Subcutaneous abdominal adipose tissue (tissue), 5 donors: ENCODE results near the gene SVOPL.

Experiments used
- H3K27ac ChIP-seq: one replicate; pipeline ENCODE4 v1.7.0; 2013; ENCODE audit warnings: low read depth, mild to moderate bottlenecking, inconsistent platforms, low read length, moderate library complexity
- H3K27me3 ChIP-seq, 5 donors: one replicate each; pipeline ENCODE4 v1.7.0; 2013; ENCODE audit warnings: low read length in 5 of 5, inconsistent platforms in 1 of 5; ENCODE audit not compliant: control insufficient read depth in 5 of 5, insufficient read depth in 4 of 5
- H3K36me3 ChIP-seq, 5 donors: one replicate each; pipeline ENCODE4 v1.7.0; 2013; ENCODE audit warnings: low read length in 5 of 5; ENCODE audit not compliant: control insufficient read depth in 5 of 5, insufficient read depth in 5 of 5
- H3K4me1 ChIP-seq, 5 donors: one replicate each; pipeline ENCODE4 v1.7.0; 2013; ENCODE audit warnings: low read length in 5 of 5, mild to moderate bottlenecking in 3 of 5, moderate library complexity in 1 of 5; ENCODE audit not compliant: control insufficient read depth in 5 of 5, insufficient read depth in 5 of 5
- H3K4me3 ChIP-seq, 5 donors: one replicate each; pipeline ENCODE4 v1.7.0; 2013; ENCODE audit warnings: low read length in 5 of 5, low read depth in 1 of 5
- H3K9ac ChIP-seq, 5 donors: one replicate each; pipeline ENCODE4 v1.7.0; 2013; ENCODE audit warnings: low read length in 5 of 5, mild to moderate bottlenecking in 4 of 5, moderate library complexity in 3 of 5
- H3K9me3 ChIP-seq, 5 donors: one replicate each; pipeline ENCODE4 v1.7.0; 2013; ENCODE audit warnings: low read length in 5 of 5; ENCODE audit not compliant: control insufficient read depth in 5 of 5
- donor health status: healthy.
- donor health status: healthy.
- donor health status: healthy.
- donor health status: healthy.
- donor health status: healthy.

The SVOPL gene

GRCh38 chr7:138663725-138664710 lies 37.1 kb downstream of the SVOPL start:
- H3K27ac ChIP-seq, result no peak overlapping the region
- no peaks in the 10 kb centered on the region for H3K36me3 ChIP-seq
- peaks cover 0 to 11% (median 6%) of the 10 kb centered on the region in 5 donors for H3K4me1 ChIP-seq
- H3K9ac ChIP-seq, result no peak overlapping the region
- peak overlapping the region; percentile 47 to 62 (median 57) for H3K4me3 ChIP-seq
- peaks cover 0 to 5% (median 0%) of the 10 kb centered on the region in 5 donors for H3K9me3 ChIP-seq
- H3K27me3 ChIP-seq, result peaks cover 5 to 19% (median 10%) of the 10 kb centered on the region in 5 donors

DNA sequence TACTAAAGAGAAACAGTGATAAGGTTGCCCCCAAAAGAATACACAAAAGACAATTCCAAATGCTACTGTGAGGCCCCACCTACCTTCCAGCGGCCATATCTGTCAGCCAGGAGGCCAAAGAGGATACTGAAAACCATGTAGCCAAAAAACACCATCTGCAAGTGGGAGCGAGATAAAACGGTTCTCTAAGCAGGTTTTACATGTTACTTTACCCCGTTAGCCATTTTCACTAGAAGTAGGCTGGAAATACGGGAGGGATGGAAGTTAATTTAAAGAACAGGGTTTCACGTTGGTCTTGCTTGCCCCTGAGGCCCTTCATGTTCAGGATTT lies 38.2 kb downstream of the SVOPL start:
- H3K4me3 ChIP-seq, result no peak overlapping the region
- peaks cover 5 to 19% (median 10%) of the 10 kb centered on the region in 5 donors for H3K27me3 ChIP-seq

DNA sequence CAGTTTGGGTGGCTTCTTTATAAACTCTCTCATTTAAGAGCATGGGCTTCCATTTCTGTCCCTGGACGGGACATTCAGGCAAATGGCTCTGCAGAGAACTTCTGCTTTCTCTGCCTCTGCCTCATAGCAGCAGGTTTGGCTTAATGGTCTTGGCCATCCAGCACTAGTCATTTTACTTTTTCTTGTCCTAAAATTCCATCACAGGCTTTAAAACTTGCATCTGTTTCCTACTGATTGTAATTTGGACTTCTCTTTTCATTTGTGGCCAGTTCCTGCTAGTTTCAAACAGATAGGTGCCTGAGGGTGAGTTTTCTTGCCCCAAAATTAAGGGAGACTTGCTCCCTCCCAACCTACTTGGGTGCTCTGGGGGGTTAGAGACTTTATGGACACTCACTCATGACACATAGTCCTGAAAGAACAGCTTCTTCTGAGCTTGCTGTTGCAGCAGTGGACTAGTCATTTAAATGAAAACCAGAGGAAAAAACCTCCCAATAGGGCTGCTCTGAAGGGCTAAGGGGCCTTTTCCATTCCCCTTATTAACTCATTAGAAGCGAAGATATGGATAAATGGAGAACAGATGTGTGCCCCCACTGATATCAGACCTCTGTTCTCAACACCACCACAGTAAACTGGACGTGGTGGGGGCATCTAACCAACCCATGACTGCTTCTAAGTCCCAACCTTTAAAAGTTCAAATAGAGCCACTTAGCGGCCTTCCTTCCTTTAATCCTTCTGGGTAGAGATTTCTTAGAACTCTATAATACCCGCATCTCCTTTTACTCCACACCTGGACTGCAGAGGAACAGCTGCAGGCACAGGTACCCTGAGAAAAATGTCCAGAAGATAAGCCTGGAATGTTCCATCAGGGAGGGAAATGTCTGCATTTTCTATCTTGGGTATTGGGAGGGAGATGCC lies 38.8 kb downstream of the SVOPL start:
- Histone ChIP-seq H3K36me3 (no peaks in the 10 kb centered on the region), H3K4me1 (peaks cover 0 to 11% (median 6%) of the 10 kb centered on the region in 5 donors), H3K9me3 (peaks cover 0 to 5% (median 0%) of the 10 kb centered on the region in 5 donors), H3K4me3 (no peak overlapping the region), H3K27ac (no peak overlapping the region), H3K27me3 (peaks cover 5 to 19% (median 10%) of the 10 kb centered on the region in 5 donors), H3K9ac (no peak overlapping the region)

More for the DNA sequence above, 38.2 kb downstream of the SVOPL start:
- Histone ChIP-seq H3K9me3 (peaks cover 0 to 5% (median 0%) of the 10 kb centered on the region in 5 donors), H3K4me1 (peaks cover 0 to 11% (median 6%) of the 10 kb centered on the region in 5 donors), H3K9ac (no peak overlapping the region), H3K36me3 (no peaks in the 10 kb centered on the region), H3K27ac (no peak overlapping the region)

DNA sequence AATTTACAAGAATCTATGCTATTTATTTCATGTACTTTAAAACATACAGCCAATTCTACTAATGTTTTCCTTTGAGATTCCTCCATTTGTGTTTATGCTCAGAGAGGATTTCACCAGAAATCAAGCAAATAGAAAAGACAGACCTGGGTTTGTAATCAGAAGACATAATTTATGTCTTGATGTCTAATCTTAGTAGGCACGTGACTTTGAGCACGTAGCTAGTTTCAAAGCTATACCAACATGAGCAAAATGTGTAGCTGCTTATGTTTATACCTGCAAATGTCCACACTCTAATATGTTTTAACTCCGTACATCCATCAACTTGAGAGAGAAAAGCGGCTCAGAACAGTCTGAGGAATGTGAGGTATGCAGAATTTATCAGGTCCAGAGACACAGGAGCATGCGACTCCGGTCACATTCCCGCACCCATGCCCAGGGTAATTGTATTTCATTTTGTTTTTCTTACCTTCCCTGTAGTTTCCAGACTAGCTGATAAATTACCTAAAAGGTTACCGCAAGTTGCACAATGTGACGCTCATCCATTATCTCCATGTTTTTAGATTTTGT lies 40.0 kb downstream of the SVOPL start:
- Histone ChIP-seq H3K9ac (no peak overlapping the region), H3K36me3 (no peaks in the 10 kb centered on the region), H3K27me3 (peaks cover 5 to 19% (median 10%) of the 10 kb centered on the region in 5 donors), H3K4me3 (no peak overlapping the region), H3K27ac (no peak overlapping the region), H3K9me3 (peaks cover 0 to 5% (median 0%) of the 10 kb centered on the region in 5 donors), H3K4me1 (peaks cover 0 to 11% (median 6%) of the 10 kb centered on the region in 5 donors)

GRCh38 chr7:138658889-138659288 lies 42.3 kb downstream of the SVOPL start:
- Histone ChIP-seq H3K4me3 (no peak overlapping the region), H3K4me1 (peaks cover 0 to 4% (median 0%) of the 10 kb centered on the region in 5 donors), H3K27ac (no peak overlapping the region), H3K9ac (no peak overlapping the region), H3K9me3 (peaks cover 0 to 12% (median 3%) of the 10 kb centered on the region in 5 donors), H3K27me3 (peaks cover 0 to 12% (median 5%) of the 10 kb centered on the region in 5 donors), H3K36me3 (no peaks in the 10 kb centered on the region)

DNA sequence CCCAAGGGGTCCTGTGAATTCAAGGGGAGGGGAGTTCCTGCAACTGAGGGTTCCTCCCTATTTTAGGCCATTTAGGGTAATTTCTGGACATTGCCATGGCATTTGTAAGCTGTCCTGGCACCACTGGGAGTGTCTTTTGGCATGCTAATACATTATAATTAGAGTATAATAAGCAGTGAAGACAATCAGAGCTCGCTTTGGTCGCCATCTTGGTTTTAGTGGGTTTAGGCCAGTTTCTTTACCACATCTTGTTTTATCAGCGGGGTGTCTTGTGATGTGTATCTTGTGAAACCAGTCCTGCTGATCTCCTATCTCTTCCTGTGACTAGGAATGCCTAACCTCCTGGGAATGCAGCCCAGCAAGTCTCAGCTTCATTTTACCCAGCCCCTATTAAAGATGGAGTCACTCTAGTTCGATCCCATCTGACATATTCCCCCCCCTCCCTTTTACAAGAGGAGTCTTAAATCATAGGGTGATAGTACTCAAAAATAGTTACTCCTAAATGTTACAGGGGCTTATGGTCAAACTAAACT lies 43.2 kb downstream of the SVOPL start:
- H3K4me3 ChIP-seq, result no peak overlapping the region
- no peak overlapping the region for H3K9ac ChIP-seq
- H3K27me3 ChIP-seq, result peaks cover 0 to 9% (median 4%) of the 10 kb centered on the region in 5 donors
- no peaks in the 10 kb centered on the region for H3K36me3 ChIP-seq
- peaks cover 0 to 17% (median 5%) of the 10 kb centered on the region in 5 donors for H3K9me3 ChIP-seq
- H3K4me1 ChIP-seq, result no peaks in the 10 kb centered on the region
- no peak overlapping the region for H3K27ac ChIP-seq

DNA sequence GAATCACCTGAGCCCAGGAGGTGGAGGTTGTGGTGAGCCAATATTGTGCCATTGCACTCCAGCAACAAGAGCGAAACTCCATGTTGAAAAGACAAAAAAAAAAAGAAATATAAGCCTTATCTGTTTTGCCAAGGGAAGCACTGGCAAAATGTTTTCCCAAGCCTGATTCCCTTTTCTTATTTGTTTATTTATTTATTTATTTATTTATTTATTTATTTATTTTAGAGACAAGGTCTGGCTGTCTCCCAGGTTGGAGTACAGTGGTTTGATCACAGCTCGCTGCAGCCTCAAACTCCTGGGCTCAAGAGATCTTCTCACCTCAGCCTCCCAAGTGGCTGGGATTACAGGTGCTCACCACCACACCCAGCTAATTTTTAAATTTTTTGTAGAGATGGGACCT lies 44.2 kb downstream of the SVOPL start:
- Histone ChIP-seq H3K4me3 (no peak overlapping the region), H3K9ac (no peak overlapping the region), H3K27me3 (peaks cover 0 to 5% (median 2%) of the 10 kb centered on the region in 5 donors), H3K27ac (no peak overlapping the region), H3K4me1 (no peaks in the 10 kb centered on the region), H3K36me3 (no peaks in the 10 kb centered on the region), H3K9me3 (peaks cover 0 to 19% (median 5%) of the 10 kb centered on the region in 5 donors)

GRCh38 chr7:138654616-138655015 lies 46.5 kb downstream of the SVOPL start:
- Histone ChIP-seq H3K9ac (no peak overlapping the region), H3K4me3 (no peak overlapping the region), H3K27ac (no peak overlapping the region), H3K4me1 (no peaks in the 10 kb centered on the region), H3K9me3 (peaks cover 0 to 15% (median 5%) of the 10 kb centered on the region in 5 donors), H3K27me3 (peaks cover 0 to under 1% (median 0%) of the 10 kb centered on the region in 5 donors), H3K36me3 (no peaks in the 10 kb centered on the region)

- Histone ChIP-seq H3K9ac (no peak overlapping the region), H3K9me3 (peaks cover 0 to 15% (median 5%) of the 10 kb centered on the region in 5 donors), H3K4me1 (peaks cover 0 to 2% (median 0%) of the 10 kb centered on the region in 5 donors), H3K27ac (no peak overlapping the region), H3K36me3 (no peaks in the 10 kb centered on the region), H3K27me3 (no peaks in the 10 kb centered on the region), H3K4me3 (no peak overlapping the region)
Measured at GRCh38 chr7:138649506-138649905, 51.7 kb downstream of the SVOPL start.
